Stimulated activated CD4-positive, alpha-beta T cell treated with anti-CD3 and anti-CD28 coated beads, Interleukin-2, amount 100 ng/mL, for 24 hours (primary cell): ENCODE measurements around the gene CFAP20DC.
"Not testable (repeated sequence)": the region's sequence is repeated elsewhere in the genome, so short reads cannot be mapped to it uniquely, and the experiment has no call there.

Experiments used
- DNase-seq, 2 donors: peaks; one replicate each; pipeline ENCODE4 v3.0.0-alpha.2; 2020

Gene CFAP20DC

DNA sequence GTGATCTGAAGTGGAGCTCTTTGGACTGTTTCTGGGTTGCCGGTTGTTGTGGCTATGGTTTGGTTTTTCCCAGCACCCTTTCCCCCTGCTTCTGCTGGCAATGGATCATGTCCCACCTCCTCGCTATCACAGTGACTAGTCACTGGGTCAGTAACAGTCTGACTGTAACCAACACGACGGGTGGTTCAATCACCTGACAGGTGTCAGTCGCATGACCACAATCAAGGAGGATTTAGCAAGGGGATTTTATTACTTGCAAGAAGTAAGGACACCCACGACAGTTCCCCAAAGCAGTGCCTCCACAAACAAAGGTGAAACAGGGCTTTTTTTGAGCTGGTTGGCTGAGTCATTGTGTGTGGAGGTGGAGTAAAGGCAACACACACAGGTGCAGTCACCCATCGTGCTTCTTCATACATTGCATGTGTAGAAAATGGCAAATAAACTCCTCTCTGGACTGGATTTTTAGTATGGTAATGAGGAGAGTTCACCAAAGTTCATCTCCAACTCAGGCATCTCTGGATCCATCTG is 324.4 kb downstream of the CFAP20DC start:
- no peak for DNase-seq

DNA sequence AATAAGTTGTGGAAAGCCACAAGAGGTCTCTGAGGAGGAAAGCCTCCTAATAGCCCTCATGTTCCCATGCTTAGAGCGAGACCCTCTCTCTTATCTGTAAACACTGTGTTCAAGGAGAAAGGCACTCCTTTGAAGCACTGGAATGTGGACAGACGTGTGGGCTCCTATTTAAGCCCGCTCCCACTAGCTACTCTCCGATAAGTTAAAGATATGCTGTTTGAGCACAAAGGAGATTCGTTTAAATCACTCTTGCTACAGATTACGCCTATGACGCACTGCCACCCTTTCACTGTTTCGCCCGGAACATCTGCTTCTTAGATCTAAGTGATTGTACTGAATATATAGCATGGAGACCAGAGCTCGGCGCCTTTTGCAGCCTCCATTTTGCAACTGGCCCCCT is 325.5 kb downstream of the CFAP20DC start:
- no peak for DNase-seq

DNA sequence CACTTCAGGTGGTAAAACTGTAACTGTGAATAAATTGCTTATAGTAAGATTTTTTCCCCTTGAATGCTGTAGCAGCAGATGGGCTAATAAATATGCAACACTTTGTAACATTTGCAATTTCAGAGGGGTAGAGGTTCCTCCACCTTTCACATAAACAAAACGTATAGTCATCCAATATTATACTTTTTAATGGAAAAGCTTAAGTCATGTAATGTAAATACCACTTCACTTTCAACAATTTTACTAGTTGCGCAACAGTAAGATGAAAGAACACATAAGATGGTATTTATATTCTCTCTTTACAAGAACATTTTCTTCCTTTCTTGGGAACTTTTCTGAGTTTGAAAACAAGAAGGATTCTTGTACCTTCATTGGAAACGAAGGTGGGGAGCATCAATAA is 326.7 kb downstream of the CFAP20DC start:
- no peak for DNase-seq

DNA sequence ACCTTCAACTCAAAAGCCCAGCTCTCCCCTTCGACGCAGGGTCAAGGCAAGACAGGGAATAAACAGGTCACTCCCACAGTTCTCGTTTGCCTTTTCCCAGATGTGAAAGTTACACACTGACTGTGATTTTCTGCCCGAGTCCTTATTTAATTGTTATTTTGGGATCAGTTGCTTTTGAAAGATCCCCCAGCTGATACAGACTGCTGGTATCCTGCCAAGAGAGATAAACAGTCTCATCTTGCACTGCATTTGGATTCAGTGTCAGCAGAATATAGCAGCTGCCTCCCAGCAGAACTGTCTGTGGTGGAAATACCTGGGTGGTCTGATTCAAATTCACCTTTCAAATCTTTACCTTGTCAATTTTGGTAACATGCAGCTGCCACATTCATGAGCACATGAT is 327.3 kb downstream of the CFAP20DC start:
- DNase-seq = no peak

DNA sequence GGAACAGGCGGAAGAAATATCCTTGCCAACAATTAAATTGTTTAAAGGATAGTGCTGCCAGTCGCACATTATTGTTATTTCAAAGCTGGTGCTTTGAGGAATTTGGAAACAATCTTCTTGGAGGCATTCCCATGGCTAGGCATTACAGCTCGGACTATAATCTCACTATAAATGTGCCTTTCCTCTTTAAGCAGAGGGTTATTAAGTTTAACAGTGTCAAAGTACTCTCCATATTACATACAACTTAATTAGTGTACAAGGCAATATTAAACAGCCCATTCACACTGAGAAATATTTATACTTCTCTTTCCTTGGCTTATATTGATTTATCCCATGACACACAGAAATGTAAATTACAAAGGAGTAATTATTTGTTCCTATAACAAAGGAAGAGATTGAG is 329.3 kb downstream of the CFAP20DC start:
- DNase-seq = no peak

DNA sequence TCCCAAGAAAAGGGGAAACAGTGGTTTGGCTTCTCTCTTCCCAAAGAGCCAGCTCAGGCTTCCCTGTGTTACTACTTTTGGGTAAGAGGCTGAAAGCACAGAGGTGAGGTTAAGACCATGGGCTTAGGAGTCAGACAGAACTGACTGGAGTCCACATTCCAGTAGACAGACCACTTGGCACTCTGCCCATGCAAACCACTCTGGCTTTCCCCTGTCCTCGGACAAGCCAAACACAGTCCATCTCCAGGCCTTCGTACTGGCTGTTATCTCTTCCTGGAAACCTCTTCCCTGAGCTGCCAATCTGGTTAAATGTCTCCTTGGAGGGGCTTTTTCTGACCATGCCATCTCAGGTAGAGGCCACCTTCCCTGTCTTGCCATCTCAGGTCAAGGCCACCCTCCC is 330.1 kb downstream of the CFAP20DC start:
- DNase-seq = no peak

DNA sequence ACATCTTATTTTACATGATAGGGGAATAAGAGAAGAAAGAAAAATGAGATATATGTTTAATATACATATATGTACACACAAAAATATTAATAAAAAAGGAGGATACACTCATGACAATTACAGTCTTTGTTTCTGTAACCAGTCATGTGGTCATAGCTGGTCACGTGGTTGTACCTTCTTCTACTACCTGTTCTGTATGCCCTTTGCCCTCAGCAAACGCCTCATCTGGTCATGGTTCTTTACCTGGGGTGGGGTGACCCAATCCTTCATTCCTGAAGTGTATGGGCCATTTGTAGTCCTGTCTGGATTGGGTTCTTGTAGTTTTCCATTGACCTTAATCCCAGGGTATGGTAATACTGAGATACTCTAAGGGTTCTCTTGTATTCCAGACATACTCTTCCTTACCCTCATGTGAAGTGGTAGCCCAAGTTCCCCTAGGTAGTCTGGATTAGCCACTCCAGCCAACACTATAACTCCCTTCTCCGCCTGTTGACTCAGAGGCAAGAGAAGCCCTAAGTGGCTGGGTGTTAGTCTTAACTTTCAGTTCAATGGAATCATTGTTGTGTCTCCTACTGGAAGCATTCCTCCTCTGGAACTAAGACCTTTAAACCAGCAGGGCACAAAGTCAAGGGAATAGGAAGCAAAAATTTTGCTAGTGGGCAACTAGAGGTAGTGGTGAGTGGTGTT is 336.0 kb downstream of the CFAP20DC start:
- no peak for DNase-seq

DNA sequence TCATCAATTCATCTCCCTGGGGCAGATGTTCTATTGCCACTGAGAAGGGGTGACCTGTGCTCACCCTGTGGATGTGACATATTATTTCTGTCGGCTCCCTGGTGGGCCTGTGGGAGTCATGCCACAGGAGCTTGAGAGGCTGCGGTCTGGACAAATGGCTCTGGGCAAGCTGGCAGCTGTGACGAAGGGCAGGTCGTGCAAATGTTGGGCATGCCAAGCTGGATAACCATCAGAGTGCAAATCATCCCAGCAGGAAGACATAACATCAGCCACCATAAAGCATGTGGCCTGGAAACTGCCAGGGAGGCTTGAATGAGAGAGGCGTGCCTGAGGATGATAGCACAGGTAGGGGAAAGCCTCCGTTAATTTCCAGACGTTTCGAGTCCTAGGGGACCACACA is 338.0 kb downstream of the CFAP20DC start:
- no peak for DNase-seq

DNA sequence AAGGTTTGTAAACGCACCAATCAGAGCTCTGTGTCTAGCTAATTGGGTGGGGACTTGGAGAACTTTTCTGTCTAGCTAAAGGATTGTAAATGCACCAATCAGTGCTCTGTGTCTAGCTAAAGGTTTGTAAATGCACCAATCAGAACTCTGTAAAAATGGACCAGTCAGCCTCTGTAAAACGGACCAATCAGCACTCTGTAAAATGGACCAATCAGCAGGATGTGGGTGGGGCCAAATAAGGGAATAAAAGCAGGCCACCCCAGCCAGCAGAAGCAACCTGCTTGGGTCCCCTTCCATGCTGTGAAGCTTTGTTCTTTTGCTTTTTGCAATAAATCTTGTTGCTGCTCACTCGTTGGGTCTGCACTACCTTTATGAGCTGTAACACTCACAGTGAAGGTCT is 340.8 kb downstream of the CFAP20DC start:
- DNase-seq = not testable (repeated sequence)

DNA sequence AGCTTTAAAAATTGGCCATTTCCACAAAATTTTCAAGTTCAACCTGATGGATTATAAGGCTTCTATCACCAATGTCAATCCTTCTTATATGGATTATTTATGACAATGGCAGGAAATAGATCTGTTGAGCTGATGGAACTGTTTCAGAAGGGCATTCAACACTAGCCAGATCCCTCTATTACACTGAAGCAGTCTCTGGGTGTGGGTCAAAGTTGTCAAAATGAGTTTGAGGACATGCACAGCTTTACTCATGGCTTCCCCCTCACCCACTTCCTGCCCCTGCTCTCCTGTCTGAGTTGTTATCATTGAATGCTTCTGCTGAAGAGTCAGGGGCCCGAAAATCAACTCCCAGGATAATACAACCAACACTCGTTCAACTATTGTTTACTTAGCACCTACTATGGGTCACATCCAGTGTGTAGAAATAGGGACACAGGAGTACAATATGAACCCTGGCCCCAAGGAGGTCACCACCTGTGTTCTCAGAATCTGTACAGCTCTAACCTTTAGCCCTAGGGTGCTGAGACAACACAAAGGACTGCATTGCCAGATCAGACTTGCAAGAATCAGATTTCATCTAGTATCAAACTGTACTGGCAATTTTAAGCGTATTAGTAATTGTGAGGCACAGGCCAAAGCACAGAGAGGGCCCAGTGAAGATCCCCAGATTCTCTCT is 341.6 kb downstream of the CFAP20DC start:
- no peak for DNase-seq

DNA sequence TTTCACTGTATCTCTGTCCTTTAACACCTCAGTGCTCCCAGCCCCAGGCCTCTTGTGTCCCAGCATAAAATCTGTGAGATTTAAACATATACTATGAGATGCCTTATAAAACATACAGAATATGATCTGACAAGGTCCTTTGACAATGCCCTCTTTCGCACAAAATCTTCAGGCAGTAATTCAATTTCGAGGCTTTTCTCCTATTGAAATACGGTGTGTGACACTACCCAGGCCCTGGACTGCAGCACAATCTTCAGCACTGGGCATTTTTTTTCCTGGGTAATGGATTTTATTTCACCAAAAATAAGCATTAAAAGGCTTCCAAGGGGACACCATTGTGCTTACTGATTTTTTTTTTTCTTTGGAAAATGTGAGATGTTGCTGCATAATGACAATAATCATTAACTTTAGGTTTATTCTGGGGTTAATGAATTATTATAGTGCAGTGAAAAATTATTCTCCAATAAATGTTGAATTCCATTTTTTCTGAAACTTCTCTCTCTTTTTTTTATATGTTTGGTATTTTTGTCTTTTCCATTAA is 342.4 kb downstream of the CFAP20DC start:
- DNase-seq = no peak

DNA sequence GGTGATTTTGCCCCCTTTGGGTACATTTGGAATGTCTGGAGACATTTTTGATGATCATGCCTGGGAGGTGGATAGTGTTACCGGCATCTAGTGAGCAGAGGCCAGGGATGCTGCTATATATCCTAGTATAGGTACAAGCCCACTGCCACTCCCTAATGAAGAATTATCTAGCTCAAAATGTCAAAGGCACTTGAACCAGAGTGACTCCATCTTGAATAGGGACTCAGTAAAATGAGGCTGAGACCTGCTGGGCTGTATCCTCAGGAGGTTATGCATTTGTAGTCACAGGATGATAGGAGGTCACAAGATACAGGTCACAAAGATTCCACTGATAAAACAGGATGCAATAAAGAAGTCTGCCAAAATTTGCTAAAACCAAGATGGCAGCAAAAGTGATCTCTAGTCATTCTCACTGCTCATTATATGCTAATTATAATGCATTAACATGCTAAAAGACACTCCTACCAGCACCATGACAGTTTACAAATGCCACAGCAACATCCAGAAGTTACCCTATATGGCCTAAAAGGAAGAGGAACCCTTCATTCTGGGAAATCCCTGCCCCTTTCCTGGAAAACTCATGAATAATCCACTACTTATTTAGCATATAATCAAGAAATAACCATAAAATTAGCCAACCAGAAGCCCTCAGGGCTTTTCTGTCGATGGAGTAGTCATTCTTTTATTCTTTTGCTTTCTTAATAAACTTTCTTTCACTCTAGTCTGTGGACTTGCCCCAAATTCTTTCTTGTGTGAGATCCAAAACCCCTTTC is 343.2 kb downstream of the CFAP20DC start:
- no peak for DNase-seq

DNA sequence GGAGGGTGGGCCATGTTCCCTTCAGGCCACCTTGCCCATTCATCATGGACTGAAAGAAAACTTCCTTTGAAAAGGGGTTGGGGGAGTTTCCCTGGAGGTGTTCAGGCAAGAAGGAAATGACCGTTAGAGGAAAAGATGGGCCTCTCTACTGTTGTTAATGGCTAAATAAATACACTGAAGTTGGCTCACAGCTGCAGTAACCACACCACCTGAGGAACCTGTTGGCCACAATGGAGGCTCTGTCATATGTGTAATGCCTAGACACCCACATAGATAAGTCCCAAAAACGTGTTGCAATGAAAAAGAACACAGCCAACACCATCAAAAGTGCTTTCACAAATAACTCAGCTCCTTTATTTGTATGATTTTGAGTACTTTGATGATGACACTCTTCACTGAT is 345.1 kb downstream of the CFAP20DC start:
- DNase-seq = no peak

DNA sequence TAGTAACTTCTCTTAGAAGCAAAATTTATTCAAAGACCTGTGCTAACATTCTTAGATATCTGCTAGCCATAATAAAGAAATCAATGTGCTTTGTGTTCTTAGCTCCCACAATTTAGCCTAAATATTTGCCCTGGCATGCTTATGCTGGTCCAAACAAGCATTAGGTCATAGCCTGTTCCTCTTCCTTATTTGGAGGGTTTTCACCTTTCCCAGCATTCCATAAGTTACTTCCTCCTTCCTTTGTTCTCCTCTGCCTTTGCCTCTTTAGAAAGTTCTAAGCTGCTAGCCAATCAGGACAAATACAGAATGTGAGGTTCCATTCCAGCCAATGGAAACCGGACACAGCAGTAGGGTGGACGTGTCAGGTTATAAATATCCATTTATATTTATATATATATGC is 345.5 kb downstream of the CFAP20DC start:
- DNase-seq = not testable (repeated sequence)

DNA sequence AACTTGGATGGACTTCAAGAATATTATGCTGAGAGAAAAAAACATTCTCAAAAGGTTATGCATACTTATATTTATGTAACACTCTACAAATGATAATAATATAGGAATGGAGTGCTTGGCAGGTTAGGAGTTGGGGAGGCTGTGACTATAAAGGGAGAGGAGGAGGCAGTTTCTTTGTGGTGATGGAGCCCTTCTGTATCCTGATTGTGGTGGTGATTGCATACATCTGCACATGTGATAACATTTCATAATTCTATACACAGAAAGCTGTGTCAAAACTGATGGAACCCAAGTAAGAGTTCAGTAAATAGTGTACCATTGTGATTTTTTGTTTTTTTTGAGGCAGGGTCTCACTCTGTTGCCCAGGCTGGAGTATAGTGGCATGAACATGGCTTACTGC is 351.6 kb downstream of the CFAP20DC start:
- DNase-seq = no peak

DNA sequence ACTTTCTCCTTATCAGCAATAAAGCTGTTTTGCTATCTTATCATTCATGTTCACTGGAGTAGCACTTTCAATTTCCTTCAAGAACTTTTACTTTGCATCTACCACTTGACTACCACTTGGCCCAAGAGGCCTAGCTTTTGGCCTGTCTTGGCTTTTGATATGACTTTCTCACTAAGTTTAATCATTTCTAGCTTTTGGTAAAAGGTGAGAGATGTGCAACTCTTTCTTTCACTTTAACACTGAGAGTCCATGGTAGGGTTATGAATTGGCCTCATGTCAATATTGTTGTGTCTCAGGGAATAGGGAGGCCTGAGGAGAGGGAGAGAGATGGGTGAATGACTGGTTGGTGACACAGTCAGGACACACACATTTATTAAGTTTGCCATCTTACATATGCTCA is 352.3 kb downstream of the CFAP20DC start:
- no peak for DNase-seq

DNA sequence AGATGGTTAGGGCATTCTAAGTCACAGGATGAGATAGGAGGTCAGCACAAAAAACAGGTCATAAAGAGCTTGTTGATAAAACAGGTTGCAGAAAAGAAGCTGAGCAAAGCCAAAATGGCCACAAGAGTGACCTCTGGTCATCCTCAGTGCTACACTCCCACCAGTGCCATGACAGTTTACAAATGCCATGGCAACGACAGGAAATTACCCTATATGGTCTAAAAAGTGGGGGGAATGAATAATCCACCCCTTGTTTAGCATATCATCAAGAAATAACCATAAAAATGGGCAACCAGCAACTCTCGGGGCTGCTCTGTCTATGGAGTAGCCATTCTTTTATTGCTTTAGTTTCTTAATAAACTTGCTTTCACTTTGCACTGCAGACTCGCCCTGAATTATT is 353.0 kb downstream of the CFAP20DC start:
- DNase-seq = not testable (repeated sequence)

DNA sequence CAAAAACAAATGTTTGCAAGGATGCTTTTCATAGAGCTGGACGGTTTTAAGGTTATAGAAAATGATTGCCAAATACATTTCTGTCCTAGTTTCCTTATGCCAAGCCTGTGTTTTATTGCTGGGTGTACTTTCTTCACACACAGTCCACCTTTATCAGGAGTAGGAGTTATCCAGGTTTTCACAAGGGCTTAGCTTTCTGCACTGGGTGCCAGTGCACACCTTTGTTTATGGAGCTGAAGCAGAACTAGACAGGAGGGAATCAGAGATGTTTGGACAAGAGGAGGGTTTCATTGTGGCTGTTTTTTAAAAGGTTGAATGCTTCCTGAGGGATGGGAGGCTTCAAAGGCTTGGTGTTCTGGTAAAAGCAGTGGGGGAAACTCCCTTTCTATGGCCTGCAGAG is 353.7 kb downstream of the CFAP20DC start:
- DNase-seq = no peak

DNA sequence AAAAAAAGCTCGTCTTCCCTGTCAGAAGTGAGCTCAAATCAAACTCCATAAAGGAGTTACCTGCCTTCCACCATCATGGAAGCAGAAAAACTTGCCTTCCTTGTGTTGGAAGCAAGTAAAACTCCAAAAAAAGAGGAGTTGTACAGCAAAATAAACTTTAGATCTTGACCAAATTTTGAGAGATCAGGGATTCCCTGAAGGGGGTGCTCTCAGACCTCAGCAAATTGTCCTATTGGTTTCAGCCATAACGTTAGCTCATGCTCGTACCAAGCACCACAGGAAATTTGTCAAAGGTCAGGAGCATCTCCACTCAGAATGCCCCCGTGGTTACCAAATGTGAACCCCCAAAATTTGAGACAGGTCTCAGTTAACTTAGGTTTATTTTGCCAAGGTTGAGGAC is 354.5 kb downstream of the CFAP20DC start:
- not testable (repeated sequence) for DNase-seq

DNA sequence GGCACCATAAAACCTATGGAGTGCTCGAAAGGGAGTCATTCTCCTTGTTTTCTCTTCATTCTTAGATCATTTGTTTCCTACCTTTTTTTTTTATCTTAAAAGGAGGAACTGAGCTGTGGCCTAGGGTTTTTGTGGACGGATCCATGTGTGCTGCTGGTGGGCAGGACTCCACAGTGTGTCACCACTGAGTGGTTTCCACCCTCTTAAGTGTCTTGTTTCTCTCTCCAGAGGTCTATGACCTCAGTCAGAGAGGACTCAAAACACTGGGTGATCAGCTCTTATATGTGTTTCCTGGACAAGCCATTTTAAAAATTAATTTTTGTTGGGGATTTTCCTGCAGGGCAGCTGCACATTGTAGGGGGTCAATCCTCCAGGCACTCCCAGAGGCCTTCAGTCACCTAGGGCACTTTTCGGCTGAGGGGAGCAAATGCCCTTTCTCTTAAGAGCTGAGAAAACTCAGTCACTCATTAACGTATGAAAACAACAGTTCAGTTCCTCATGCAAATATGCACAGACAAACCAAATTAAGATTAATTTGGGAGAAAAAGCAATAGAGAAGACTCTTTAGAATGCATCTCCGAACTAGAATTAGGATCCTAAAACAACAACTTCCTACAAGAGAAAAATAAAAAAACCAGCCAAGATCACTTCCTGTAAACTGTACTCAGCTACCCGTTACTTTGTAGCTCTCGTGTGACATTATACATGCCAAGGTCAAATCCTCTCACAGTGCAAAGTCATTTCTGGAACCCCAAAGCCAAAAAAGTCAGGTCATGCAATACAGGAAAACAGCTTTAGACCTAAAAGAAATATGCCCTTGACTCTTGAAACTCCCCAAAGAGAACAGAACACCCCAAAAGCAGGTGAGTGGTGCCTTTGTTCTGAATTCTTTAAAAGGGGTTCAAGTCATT is 355.6 kb downstream of the CFAP20DC start:
- DNase-seq = no peak

DNA sequence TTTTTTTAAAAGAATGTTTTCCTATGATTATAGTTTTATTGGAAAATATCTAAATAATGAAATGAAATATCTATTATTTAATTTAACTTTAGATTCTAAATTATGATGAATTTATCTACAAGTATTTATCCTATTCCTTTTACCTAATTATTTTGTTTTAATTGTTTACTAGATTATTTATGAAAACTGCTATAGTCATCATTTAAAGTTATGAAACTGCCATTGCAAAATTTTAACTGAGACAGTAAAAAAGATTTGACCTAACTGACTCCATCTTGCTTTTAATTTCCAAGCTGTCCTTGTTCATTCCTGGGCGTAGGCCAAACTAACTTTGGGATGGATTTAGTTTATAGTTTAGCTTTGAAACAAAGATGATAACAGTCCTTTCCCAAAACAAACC is 357.3 kb downstream of the CFAP20DC start:
- no peak for DNase-seq
